Measurements from ENCODE around the gene SMTN. TPM values are rescaled to one million over a fixed set of nuclear protein-coding genes. Genes with fewer than 3 reads are reported as not detected.

The SMTN gene
- polyA plus RNA-seq, 1 of the 3 experiments (the other 2 are of a cell fraction) = 30.4 TPM

DNA sequence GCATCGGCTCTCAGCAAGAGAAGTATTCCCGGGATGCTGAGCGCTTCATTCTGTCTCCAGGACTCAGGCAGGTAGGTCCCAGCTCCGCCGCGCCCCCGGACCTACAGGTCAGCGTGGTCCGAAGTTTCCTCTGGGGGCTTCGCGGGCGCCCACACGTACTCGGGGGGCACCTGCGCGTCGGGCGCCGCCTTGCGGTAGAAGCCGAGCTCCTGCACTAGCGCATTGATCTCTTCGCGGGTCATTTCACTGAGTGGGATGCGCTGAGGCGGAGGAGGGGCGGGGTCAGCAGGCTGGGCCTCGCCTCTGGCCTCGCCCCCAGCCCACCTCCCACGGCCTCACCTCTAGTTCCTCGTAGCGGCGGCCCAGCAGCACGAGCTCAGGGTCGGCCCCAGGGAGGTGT is 23.8 kb downstream of the SMTN start (continued):
- TF ChIP-seq GATA2 (CRISPR knock-in tag; IDR thresholded peaks at IDR 0.05) (no peak), FOSL2 (IDR thresholded peaks at IDR 0.05; ENCODE audit: borderline replicate concordance, low read depth) (no peak), NFIC (IDR thresholded peaks at IDR 0.05; ENCODE audit: borderline replicate concordance) (no peak), NRF1 (IDR thresholded peaks at IDR 0.05; ENCODE audit: low read depth, low read length) (no peak)
- TF ChIP-seq, protein P1, sequence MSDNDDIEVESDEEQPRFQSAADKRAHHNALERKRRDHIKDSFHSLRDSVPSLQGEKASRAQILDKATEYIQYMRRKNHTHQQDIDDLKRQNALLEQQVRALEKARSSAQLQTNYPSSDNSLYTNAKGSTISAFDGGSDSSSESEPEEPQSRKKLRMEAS (IDR thresholded peaks at IDR 0.05; ENCODE audit: low read depth) = no peak

- Histone ChIP-seq H2AFZ (ENCODE audit: low read depth) (no peak overlapping the region), H3K27ac (ENCODE audit: low read depth in 2 of 2, low read length in 1 of 2) (no peak overlapping the region), H3K9me3 (no peaks in the 10 kb centered on the region), H3K9ac (no peak overlapping the region), H3K4me1 (ENCODE audit: control insufficient read depth in 1 of 2, insufficient read depth in 2 of 2, low read depth in 1 of 2, low read length in 1 of 2) (peaks cover 0 to 13% of the 10 kb centered on the region in 2 experiments; a peak in 1 of 4 replicates), H3K4me2 (peak overlapping the region; percentile 93; the same call in 1 of the 2 replicates), H3K27me3 (ENCODE audit: insufficient read depth) (no peaks in the 10 kb centered on the region), H3K9me2 (no peaks in the 10 kb centered on the region), H3K4me3 (ENCODE audit: low read depth in 2 of 2, low read length in 1 of 2) (0 out of 4 replicates have a peak overlapping the region, but pooled peaks of 1 of the 2 experiments have one; percentile 94), H3K36me3 (replicated peaks in 1 of 2; ENCODE audit: control insufficient read depth in 1 of 2, insufficient read depth in 2 of 2, low read length in 1 of 2) (peaks cover 0 to 10% of the 10 kb centered on the region in 2 experiments), H3K79me2 (ENCODE audit: insufficient read depth) (peaks cover 13% of the 10 kb centered on the region; the same call in 1 of the 2 replicates), H3F3A (replicated peaks; ENCODE audit: insufficient read depth) (peaks cover 23% of the 10 kb centered on the region), H4K20me1 (ENCODE audit: insufficient read depth) (no peaks in the 10 kb centered on the region)
- no peak for TF ChIP-seq SIN3A (IDR thresholded peaks at IDR 0.05; ENCODE audit: borderline replicate concordance, low read depth, low read length)
- no peak for TF ChIP-seq NFIC (IDR thresholded peaks at IDR 0.05; ENCODE audit: borderline replicate concordance)
- TF ChIP-seq SMC3 (IDR thresholded peaks at IDR 0.05; ENCODE audit: low read depth, low read length) = no peak
- TF ChIP-seq RXRA (IDR thresholded peaks at IDR 0.05; ENCODE audit: borderline replicate concordance, low read depth) = no peak
- no peak for TF ChIP-seq POLR2AphosphoS5 (IDR thresholded peaks at IDR 0.05; ENCODE audit: low read depth, low read length)
- no peak for TF ChIP-seq GATA2 (CRISPR knock-in tag; IDR thresholded peaks at IDR 0.05)
- TF ChIP-seq, protein P2, sequence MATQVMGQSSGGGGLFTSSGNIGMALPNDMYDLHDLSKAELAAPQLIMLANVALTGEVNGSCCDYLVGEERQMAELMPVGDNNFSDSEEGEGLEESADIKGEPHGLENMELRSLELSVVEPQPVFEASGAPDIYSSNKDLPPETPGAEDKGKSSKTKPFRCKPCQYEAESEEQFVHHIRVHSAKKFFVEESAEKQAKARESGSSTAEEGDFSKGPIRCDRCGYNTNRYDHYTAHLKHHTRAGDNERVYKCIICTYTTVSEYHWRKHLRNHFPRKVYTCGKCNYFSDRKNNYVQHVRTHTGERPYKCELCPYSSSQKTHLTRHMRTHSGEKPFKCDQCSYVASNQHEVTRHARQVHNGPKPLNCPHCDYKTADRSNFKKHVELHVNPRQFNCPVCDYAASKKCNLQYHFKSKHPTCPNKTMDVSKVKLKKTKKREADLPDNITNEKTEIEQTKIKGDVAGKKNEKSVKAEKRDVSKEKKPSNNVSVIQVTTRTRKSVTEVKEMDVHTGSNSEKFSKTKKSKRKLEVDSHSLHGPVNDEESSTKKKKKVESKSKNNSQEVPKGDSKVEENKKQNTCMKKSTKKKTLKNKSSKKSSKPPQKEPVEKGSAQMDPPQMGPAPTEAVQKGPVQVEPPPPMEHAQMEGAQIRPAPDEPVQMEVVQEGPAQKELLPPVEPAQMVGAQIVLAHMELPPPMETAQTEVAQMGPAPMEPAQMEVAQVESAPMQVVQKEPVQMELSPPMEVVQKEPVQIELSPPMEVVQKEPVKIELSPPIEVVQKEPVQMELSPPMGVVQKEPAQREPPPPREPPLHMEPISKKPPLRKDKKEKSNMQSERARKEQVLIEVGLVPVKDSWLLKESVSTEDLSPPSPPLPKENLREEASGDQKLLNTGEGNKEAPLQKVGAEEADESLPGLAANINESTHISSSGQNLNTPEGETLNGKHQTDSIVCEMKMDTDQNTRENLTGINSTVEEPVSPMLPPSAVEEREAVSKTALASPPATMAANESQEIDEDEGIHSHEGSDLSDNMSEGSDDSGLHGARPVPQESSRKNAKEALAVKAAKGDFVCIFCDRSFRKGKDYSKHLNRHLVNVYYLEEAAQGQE (IDR thresholded peaks at IDR 0.05; ENCODE audit: low read depth, low read length) = no peak
- TF ChIP-seq MEF2A (IDR thresholded peaks at IDR 0.05; ENCODE audit: borderline replicate concordance, low read depth) = no peak
- TF ChIP-seq YY1 (IDR thresholded peaks at IDR 0.05; ENCODE audit: low read depth) = no peak
- TF ChIP-seq GABPA (IDR thresholded peaks at IDR 0.05; ENCODE audit: low read depth) = no peak
- TF ChIP-seq PBX3 (IDR thresholded peaks at IDR 0.05) = no peak
- CTCF ChIA-PET = interaction anchor here (0.9 to 7.4 kb wide), 3 partner anchors 10 to 43 kb away, joined by 3 to 85 read pairs (median 4); no protein-coding TSS in a partner anchor
- WGBS (ENCODE audit: low lambda C conversion rate) = 94% methylated on average over 10 of the region's 11 CpGs
- DNase-seq = no peak
- POLR2A ChIA-PET = interaction anchor here (1.0 kb wide), 1 partner anchor 13 kb away, joined by 3 read pairs; no protein-coding TSS in a partner anchor
These were observed 24.3 kb downstream of the SMTN start for GRCh38 chr22:31105282-31105929.

Data from SK-N-SH (cell line).